Measurements from ENCODE around the gene FDPS. TPM values are rescaled to one million over a fixed set of nuclear protein-coding genes. Genes with fewer than 3 reads are reported as not detected.

The FDPS gene
- total and polyA plus RNA-seq, 7 donors, result 46.2 to 85.2 (median 53.7) TPM

GRCh38 chr1:155301342-155301841 lies 7.3 kb upstream of the FDPS start, which contains the start of gene PKLR:
TSS of gene PKLR (minus strand) at chr1:155301438. CDS start at chr1:155301395, 43 bp downstream.
- intact Hi-C loops (cut with DNase I), result no loop called here
- H3K9me3 ChIP-seq, result no peaks in the 10 kb centered on the region
- WGBS, 3 donors, result 80 to 85% (median 82%) methylated on average over 5 of the region's 5 CpGs
- no peaks in the 10 kb centered on the region for H3K4me1 ChIP-seq
- H3K4me3 ChIP-seq, result no peak within 1 kb of the TSS
- H3K27ac ChIP-seq, result no peak within 1 kb of the TSS
- no peaks in the 10 kb centered on the region for H3K36me3 ChIP-seq (ENCODE audit: insufficient read depth in 1 of 2, low read depth in 1 of 2)
- DNase-seq (no peak), ATAC-seq (no peak)
- TF ChIP-seq, protein P1, sequence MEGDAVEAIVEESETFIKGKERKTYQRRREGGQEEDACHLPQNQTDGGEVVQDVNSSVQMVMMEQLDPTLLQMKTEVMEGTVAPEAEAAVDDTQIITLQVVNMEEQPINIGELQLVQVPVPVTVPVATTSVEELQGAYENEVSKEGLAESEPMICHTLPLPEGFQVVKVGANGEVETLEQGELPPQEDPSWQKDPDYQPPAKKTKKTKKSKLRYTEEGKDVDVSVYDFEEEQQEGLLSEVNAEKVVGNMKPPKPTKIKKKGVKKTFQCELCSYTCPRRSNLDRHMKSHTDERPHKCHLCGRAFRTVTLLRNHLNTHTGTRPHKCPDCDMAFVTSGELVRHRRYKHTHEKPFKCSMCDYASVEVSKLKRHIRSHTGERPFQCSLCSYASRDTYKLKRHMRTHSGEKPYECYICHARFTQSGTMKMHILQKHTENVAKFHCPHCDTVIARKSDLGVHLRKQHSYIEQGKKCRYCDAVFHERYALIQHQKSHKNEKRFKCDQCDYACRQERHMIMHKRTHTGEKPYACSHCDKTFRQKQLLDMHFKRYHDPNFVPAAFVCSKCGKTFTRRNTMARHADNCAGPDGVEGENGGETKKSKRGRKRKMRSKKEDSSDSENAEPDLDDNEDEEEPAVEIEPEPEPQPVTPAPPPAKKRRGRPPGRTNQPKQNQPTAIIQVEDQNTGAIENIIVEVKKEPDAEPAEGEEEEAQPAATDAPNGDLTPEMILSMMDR (IDR thresholded peaks at IDR 0.05), result no peak
- H3K27me3 ChIP-seq (ENCODE audit: insufficient read depth in 3 of 3, low read length in 2 of 3), result no peaks in the 10 kb centered on the region

GRCh38 chr1:155304558-155305063 lies 4.1 kb upstream of the FDPS start:
- DNase-seq (no peak), ATAC-seq (no peak)
- Histone ChIP-seq H3K36me3 (ENCODE audit: insufficient read depth in 1 of 2, low read depth in 1 of 2) (no peaks in the 10 kb centered on the region), H3K4me3 (no peak overlapping the region), H3K27ac (no peak overlapping the region), H3K27me3 (ENCODE audit: insufficient read depth in 3 of 3, low read length in 2 of 3) (no peaks in the 10 kb centered on the region), H3K4me1 (peaks cover 3% of the 10 kb centered on the region), H3K9me3 (no peaks in the 10 kb centered on the region)
- WGBS, 3 donors, result 61 to 64% (median 61%) methylated on average over 11 of the region's 11 CpGs
- TF ChIP-seq, protein P1 (IDR thresholded peaks at IDR 0.05), result no peak
- intact Hi-C loops (cut with DNase I), result loop anchor here in 1 of 2 donors (5.0 kb wide), 1 partner anchor 32 kb away; the partner anchor contains the start of gene CLK2

DNA sequence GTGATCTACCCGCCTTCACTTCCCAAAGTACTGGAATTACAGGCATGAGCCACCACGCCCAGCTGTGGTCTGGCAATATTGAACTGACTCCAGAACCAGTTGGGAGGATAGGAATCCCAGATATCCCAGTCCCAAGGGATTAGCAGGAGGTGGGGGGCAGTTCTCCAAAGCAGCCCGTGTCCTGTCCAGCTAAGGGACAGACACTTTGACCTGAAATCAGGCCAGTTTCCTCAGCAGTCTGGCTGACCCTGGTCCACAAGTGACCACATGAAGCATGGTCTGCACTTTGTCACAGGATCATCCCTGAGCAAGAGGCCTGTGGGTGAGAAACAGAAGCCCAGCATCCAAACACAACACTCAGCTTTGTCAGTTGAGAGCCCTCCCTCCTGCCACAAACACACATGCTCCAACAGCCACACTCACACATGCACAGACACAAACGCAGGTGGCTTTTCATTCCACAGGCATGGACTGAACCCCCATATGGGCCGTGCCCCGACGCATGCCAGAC lies 2.7 kb upstream of the FDPS start:
- intact Hi-C loops (cut with DNase I), result loop anchor here in 1 of 2 donors (5.0 kb wide), 1 partner anchor 34 kb away; the partner anchor contains the start of gene CLK2
- Histone ChIP-seq H3K27ac (no peak overlapping the region), H3K4me1 (peaks cover 9% of the 10 kb centered on the region), H3K9me3 (no peaks in the 10 kb centered on the region), H3K4me3 (no peak overlapping the region), H3K27me3 (ENCODE audit: insufficient read depth in 3 of 3, low read length in 2 of 3) (no peaks in the 10 kb centered on the region), H3K36me3 (ENCODE audit: insufficient read depth in 1 of 2, low read depth in 1 of 2) (peaks cover 0 to 10% of the 10 kb centered on the region in 2 donors)
- no peak for ATAC-seq
- 65 to 69% (median 67%) methylated on average over 7 of the region's 7 CpGs for WGBS, 3 donors
- DNase-seq, result no peak
- TF ChIP-seq, protein P1 (IDR thresholded peaks at IDR 0.05), result no peak

GRCh38 chr1:155307247-155307740 lies 1.4 kb upstream of the FDPS start:
- DNase-seq, result no peak
- H3K27me3 ChIP-seq (ENCODE audit: insufficient read depth in 3 of 3, low read length in 2 of 3), result no peaks in the 10 kb centered on the region
- 49 to 56% (median 51%) methylated on average over 6 of the region's 6 CpGs for WGBS, 3 donors
- H3K4me1 ChIP-seq, result peaks cover 9% of the 10 kb centered on the region
- peak in 1 of 4 donors; percentile 37 for ATAC-seq
- intact Hi-C loops (cut with DNase I), result loop anchor here in 1 of 2 donors (5.0 kb wide), 1 partner anchor 35 kb away; the partner anchor contains the start of gene CLK2
- peaks cover 0 to 21% of the 10 kb centered on the region in 2 donors for H3K36me3 ChIP-seq (ENCODE audit: insufficient read depth in 1 of 2, low read depth in 1 of 2)
- peak overlapping the region; percentile 87 for H3K27ac ChIP-seq
- H3K4me3 ChIP-seq, result no peak overlapping the region
- no peaks in the 10 kb centered on the region for H3K9me3 ChIP-seq
- TF ChIP-seq, protein P1 (IDR thresholded peaks at IDR 0.05), result peak; percentile 30

All from psoas muscle (tissue), 8 donors.